GM19035 (cell line): ENCODE measurements around the gene CCM2.
"Not testable (repeated sequence)": the region's sequence is repeated elsewhere in the genome, so short reads cannot be mapped to it uniquely, and the experiment has no call there.

Source experiments
- ATAC-seq: cut with Tn5 transposase; IDR thresholded peaks from one replicate; pipeline ENCODE4 v1.9.1; 2021; ENCODE audit not compliant: unreplicated experiment

Gene CCM2

DNA sequence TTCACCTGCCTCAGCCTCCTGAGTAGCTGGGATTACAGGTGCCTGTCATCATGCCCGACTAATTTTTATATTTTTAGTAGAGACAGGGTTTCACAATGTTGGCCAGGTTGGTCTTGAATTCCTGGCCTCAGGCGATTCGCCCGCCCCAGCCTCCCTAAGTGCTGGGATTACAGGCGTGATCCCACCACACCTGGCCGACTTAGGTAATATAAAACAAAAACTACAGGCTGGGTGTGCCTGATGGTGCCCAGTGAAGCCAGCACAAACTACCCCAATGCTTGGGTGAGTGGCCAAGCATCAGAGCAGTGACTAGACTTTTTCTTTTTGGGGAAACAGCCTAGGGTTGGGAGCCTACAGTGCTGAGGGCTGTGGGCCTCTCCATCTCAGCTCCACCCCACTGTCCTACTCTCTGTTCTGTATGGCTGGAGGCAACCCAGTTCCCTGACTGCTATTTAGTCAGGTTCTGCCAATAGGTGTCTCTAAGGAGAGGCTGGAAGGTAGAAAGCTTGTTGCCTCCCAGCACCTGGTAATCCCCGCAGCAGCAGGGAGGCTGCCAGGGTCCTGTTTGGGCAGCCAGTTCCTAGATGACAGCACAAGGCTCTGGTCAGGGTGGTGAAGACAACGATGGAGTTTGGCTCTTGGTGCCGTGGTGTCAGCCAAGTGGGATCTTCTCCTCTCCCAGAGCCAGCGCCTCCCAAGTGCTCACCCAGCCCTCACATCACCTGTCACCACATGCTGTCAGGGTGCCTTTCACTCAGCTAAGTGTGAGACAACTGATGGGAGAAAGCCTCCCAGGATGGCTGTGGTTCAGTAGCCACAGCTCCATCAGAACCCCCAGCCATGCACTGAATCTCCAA lies 99.2 kb downstream of the CCM2 start:
- no peak for ATAC-seq

DNA sequence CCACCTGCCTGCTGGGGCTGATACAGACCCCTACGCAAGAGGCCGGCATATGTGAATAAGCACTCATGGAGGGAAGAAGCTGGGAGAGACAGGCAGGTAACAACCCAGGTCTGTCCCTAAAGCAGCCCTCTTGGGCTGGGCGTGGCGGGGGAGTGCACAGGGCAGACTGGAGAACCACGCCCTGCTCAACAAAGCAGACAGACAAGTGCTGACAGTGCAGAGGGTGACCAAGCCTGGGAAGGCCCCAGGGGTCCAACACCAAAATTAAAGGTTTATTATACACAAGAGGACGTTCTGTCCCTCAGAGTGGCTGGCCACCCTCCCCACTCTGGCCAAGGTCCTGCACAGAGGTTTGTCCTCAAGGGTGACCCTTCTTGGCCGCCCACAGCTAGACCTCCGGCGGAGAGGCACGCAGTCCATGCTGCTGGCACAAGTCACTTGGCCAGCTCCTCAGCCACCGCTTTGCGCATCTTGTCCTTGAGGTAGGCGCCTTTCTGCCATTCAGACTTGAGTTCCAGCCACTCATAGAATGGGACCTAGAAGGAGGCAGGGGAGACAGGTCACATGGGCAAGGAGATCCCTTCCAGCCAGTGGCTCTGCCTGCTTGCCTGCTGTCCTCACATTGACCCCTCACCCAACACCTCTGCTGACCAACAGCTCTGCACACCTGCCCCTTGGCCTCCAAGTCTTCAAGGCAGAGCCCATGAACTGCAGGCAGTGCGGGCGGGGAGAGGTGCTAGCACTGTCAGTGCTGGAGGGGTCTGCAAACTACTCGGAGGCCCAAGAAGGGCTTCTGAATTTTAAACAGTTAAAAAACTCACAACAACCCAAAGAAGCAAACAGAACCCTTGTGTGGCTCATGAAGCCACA lies 100.1 kb downstream of the CCM2 start:
- ATAC-seq: no peak

- no peak for ATAC-seq
Observed at GRCh38 chr7:45100761-45101480, 100.9 kb downstream of the CCM2 start.

- no peak for ATAC-seq
Observed at GRCh38 chr7:45101748-45102147, 101.7 kb downstream of the CCM2 start.

DNA sequence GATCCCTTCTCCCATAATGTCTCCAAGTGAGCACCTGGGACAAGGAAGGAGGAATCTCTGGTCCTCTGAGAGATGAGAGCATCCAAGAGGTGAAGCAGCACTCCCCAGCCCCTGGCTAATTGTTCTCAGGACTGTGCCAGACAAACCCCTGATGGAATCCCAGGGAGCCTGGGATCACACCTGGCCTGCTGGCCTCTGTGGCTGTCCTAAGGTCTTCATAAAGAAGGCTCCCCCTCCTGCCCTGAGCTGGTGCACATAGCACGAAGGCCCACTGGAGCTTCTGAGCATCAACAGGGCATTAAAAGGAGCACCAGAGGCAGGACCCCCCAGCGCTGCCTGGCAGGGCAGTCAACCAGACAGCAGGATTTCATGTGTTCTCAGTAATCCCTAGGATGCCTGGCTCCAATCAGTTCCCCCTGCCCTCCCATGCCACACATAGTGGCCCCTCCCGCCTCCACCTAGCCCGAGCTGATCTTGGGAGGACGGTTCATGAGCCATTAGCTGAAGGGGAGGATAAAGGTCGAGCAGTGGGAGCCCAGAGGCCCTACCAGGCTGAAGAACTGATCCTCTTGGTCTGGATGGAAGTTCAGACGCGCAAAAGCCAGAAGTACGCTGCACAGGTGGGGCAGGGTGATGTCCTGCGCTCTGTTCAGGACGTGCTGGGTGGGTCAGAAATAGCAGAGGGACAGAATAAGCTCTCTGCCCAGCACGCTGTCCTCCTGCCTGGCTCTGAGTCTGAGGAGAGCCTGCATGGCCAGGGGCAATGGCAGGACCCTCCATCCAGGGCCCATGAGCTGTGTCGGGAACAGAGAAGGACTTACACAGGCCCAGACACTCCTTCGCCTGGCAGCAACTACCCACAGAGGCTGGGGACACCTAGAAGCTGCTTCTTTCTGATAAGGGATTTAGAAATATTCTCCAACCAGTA lies 103.0 kb downstream of the CCM2 start:
- ATAC-seq: no peak

- no peak for ATAC-seq
Observed at GRCh38 chr7:45103958-45104843, 104.2 kb downstream of the CCM2 start.

GRCh38 chr7:45104844-45105587 lies 105.0 kb downstream of the CCM2 start:
- ATAC-seq: no peak

DNA sequence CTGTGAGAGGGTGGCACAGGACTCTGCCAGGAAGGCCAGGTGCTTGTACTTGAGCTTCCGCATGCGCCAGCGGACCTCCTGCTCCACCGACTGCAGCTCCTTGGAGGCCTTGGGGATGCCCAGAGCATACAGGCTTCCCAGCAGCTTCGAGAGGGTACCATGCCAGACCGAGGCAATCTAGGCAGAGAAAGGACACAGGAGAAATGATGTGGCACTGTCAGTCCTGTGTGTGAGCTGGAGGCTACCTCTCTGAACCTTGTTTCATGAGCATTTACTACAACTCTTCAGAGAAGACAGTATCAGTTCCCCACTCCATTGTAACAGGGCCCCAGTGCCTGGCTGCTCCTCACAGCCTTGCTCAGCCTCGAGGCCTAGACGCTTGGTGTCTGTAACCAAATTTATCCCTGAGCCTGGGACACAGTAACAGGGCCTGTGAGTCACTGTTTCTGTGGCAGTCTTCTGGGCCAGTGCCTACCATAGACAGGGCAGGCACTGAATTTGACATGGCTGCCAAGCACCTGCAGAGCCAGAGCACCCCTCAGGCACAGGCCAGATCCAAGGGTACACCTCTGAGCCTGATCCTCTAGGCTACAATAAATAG lies 105.7 kb downstream of the CCM2 start:
- ATAC-seq: no peak

DNA sequence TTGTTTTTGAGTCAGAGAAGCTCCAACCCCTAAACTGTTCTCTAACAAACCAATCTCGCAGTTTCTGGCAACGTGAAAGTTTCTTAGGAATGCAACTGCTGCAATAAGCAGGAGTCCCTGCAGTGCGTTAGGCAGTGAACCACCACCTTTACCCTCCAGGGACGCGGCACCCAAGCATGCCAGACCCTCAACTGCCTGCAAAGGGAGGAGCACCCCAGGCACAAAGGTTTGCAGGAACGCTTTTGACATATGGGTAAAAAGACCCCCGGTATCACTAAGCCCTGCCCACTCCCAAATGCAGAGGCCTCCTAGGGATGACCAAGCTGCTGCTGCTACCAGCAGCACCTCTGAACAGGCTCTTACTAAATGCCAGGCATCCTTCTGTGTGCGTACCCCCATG lies 106.8 kb downstream of the CCM2 start:
- ATAC-seq: no peak

DNA sequence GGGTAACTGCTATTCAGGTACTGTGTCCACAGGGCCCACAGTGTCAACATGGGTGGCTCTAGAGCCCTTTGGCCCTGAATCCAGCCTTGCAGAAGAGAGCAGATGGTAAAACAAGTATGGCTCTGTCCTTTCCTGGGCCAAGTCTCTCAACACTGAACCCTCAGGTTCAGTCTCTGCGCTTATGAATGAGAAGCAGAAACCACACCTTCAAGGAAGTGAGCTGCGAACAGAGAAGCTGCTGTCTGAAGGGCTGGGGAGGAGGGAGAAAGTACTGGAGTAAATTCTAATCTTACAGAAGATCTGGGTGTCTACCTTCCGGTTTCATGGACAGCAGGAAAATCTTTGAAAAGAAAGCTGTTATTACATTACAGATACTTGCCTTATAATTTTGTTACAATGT lies 107.4 kb downstream of the CCM2 start:
- ATAC-seq: no peak

GRCh38 chr7:45108863-45109262 lies 108.9 kb downstream of the CCM2 start:
- ATAC-seq: no peak

- ATAC-seq: peak; percentile 94
Observed at GRCh38 chr7:45111298-45112223, 111.6 kb downstream of the CCM2 start, which contains the start of gene TBRG4. TBRG4 (minus strand) TSS chr7:45111697; CDS start chr7:45109237, 2,460 bp downstream.

GRCh38 chr7:45112648-45113047 lies 112.6 kb downstream of the CCM2 start:
- ATAC-seq: no peak

- not testable (repeated sequence) for ATAC-seq
Observed at GRCh38 chr7:45114257-45114656, 114.3 kb downstream of the CCM2 start.

- ATAC-seq: no peak
Observed at GRCh38 chr7:45114926-45115325, 114.9 kb downstream of the CCM2 start.

GRCh38 chr7:45116048-45116447 lies 116.0 kb downstream of the CCM2 start:
- ATAC-seq: no peak

- ATAC-seq: no peak
Observed at GRCh38 chr7:45117582-45117981, 117.6 kb downstream of the CCM2 start.
